ENCODE measurements around the gene EFS.

The EFS gene

GRCh38 chr14:23376482-23377197 is 11.7 kb upstream of the EFS start, which contains the start of gene CMTM5:
Gene CMTM5, plus strand, starts transcription at chr14:23377046. Its CDS starts 206 bp downstream, at chr14:23377252.
- Histone ChIP-seq H4K20me1 (ENCODE audit: insufficient read depth, low read length) (no peaks in the 10 kb centered on the region; the same call in 1 of the 2 replicates), H3K27me3 (ENCODE audit: insufficient read depth, low read length, poor library complexity) (peaks cover 28% of the 10 kb centered on the region), H3K9ac (ENCODE audit: low read depth, low read length) (no peak within 1 kb of the TSS), H3K27ac (ENCODE audit: low read length) (no peak within 1 kb of the TSS), H3K36me3 (ENCODE audit: insufficient read depth, low read length) (no peaks in the 10 kb centered on the region), H2AFZ (ENCODE audit: low read depth, low read length) (no peak within 1 kb of the TSS), H3K4me3 (ENCODE audit: low read depth in 1 of 2, low read length in 2 of 2) (no peak within 1 kb of the TSS), H3K4me2 (ENCODE audit: insufficient read depth, low read length) (no peak within 1 kb of the TSS), H3K79me2 (ENCODE audit: insufficient read depth, low read length) (no peaks in the 10 kb centered on the region), H3K4me1 (ENCODE audit: insufficient read depth, low read length) (no peaks in the 10 kb centered on the region), H3K9me3 (ENCODE audit: insufficient read depth, low read length, severe bottlenecking) (no peaks in the 10 kb centered on the region)
- ATAC-seq (ENCODE audit: insufficient read depth, low read depth) (no peak), DNase-seq (no peak)
- TF ChIP-seq EZH2 (IDR thresholded peaks at IDR 0.05; ENCODE audit: borderline replicate concordance, low read depth, low read length, severe bottlenecking): no peak
- TF ChIP-seq, protein P1, sequence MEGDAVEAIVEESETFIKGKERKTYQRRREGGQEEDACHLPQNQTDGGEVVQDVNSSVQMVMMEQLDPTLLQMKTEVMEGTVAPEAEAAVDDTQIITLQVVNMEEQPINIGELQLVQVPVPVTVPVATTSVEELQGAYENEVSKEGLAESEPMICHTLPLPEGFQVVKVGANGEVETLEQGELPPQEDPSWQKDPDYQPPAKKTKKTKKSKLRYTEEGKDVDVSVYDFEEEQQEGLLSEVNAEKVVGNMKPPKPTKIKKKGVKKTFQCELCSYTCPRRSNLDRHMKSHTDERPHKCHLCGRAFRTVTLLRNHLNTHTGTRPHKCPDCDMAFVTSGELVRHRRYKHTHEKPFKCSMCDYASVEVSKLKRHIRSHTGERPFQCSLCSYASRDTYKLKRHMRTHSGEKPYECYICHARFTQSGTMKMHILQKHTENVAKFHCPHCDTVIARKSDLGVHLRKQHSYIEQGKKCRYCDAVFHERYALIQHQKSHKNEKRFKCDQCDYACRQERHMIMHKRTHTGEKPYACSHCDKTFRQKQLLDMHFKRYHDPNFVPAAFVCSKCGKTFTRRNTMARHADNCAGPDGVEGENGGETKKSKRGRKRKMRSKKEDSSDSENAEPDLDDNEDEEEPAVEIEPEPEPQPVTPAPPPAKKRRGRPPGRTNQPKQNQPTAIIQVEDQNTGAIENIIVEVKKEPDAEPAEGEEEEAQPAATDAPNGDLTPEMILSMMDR (IDR thresholded peaks at IDR 0.05; ENCODE audit: borderline replicate concordance, extremely low read depth, low read length, poor library complexity, severe bottlenecking): no peak

GRCh38 chr14:23375527-23376251 is 10.7 kb upstream of the EFS start:
- no peak for DNase-seq

GRCh38 chr14:23373041-23373440 is 8.1 kb upstream of the EFS start:
- H3K9me3 ChIP-seq (ENCODE audit: insufficient read depth, low read length, severe bottlenecking): no peaks in the 10 kb centered on the region

More at GRCh38 chr14:23375527-23376251, 10.7 kb upstream of the EFS start:
- no peaks in the 10 kb centered on the region; the same call in 1 of the 2 replicates for H4K20me1 ChIP-seq (ENCODE audit: insufficient read depth, low read length)
- H3K9me3 ChIP-seq (ENCODE audit: insufficient read depth, low read length, severe bottlenecking): no peaks in the 10 kb centered on the region
- H3K27ac ChIP-seq (ENCODE audit: low read length): no peak overlapping the region
- no peaks in the 10 kb centered on the region for H3K79me2 ChIP-seq (ENCODE audit: insufficient read depth, low read length)
- TF ChIP-seq, protein P1 (IDR thresholded peaks at IDR 0.05; ENCODE audit: borderline replicate concordance, extremely low read depth, low read length, poor library complexity, severe bottlenecking): no peak
- no peak for TF ChIP-seq EZH2 (IDR thresholded peaks at IDR 0.05; ENCODE audit: borderline replicate concordance, low read depth, low read length, severe bottlenecking)
- no peaks in the 10 kb centered on the region for H3K36me3 ChIP-seq (ENCODE audit: insufficient read depth, low read length)
- no peak overlapping the region for H3K4me3 ChIP-seq (ENCODE audit: low read depth in 1 of 2, low read length in 2 of 2)
- no peak for ATAC-seq (ENCODE audit: insufficient read depth, low read depth)
- H3K27me3 ChIP-seq (ENCODE audit: insufficient read depth, low read length, poor library complexity): peaks cover 28% of the 10 kb centered on the region
- H3K4me1 ChIP-seq (ENCODE audit: insufficient read depth, low read length): no peaks in the 10 kb centered on the region
- H2AFZ ChIP-seq (ENCODE audit: low read depth, low read length): no peak overlapping the region
- no peak overlapping the region for H3K9ac ChIP-seq (ENCODE audit: low read depth, low read length)
- H3K4me2 ChIP-seq (ENCODE audit: insufficient read depth, low read length): no peak overlapping the region

More at GRCh38 chr14:23373041-23373440, 8.1 kb upstream of the EFS start:
- ATAC-seq (ENCODE audit: insufficient read depth, low read depth): no peak
- no peaks in the 10 kb centered on the region for H3K79me2 ChIP-seq (ENCODE audit: insufficient read depth, low read length)
- no peak overlapping the region for H3K9ac ChIP-seq (ENCODE audit: low read depth, low read length)
- no peak for TF ChIP-seq EZH2 (IDR thresholded peaks at IDR 0.05; ENCODE audit: borderline replicate concordance, low read depth, low read length, severe bottlenecking)
- TF ChIP-seq, protein P1 (IDR thresholded peaks at IDR 0.05; ENCODE audit: borderline replicate concordance, extremely low read depth, low read length, poor library complexity, severe bottlenecking): no peak
- peaks cover 25% of the 10 kb centered on the region for H3K27me3 ChIP-seq (ENCODE audit: insufficient read depth, low read length, poor library complexity)
- no peak for DNase-seq
- H3K4me2 ChIP-seq (ENCODE audit: insufficient read depth, low read length): no peak overlapping the region
- H3K4me1 ChIP-seq (ENCODE audit: insufficient read depth, low read length): no peaks in the 10 kb centered on the region
- H3K27ac ChIP-seq (ENCODE audit: low read length): no peak overlapping the region
- H2AFZ ChIP-seq (ENCODE audit: low read depth, low read length): no peak overlapping the region
- H4K20me1 ChIP-seq (ENCODE audit: insufficient read depth, low read length): no peaks in the 10 kb centered on the region
- H3K4me3 ChIP-seq (ENCODE audit: low read depth in 1 of 2, low read length in 2 of 2): no peak overlapping the region
- no peaks in the 10 kb centered on the region for H3K36me3 ChIP-seq (ENCODE audit: insufficient read depth, low read length)
